ENCODE results near the gene CIAO2A.

The CIAO2A gene, protein sequence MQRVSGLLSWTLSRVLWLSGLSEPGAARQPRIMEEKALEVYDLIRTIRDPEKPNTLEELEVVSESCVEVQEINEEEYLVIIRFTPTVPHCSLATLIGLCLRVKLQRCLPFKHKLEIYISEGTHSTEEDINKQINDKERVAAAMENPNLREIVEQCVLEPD

DNA sequence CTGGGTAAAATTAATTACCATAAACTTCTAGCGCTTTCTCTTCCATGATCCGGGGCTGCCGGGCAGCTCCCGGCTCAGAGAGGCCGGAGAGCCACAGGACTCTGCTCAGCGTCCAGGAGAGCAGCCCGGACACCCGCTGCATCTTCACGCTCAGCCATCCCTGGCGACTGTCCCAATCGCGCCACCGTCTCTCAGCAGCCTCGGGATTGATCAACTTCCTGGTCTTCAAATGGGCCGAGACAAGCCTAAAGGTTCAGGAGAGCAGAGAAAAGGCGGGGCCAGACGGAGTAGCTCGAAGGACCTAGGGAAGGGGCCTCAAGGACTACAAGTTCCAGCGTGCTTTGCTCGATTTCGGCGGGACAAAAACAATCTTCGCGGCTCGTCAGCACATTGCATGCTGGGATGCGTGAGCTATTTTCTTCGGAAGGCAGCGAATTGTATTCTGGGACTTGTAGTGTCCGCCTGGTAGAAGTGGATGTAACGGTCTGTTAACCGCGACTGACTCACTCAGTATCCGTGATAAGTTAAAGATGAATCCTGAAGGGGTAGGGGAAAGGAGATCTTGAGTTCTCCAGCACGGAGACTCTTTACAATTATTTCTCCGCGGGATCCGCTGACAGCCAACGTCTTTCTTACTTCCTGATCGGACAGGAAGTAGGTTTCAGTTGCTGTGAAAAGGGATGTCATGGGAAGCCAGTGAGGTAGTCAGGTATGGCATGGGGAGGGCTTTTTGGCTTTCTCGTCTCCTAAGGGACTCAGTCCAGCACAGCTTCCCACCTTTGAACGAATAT, at the start of gene CIAO2A:
TSS of gene CIAO2A (minus strand) at position 212 of the 791 bp plus-strand sequence. CDS start at position 142, 70 bp downstream.
- peaks cover 66% of the 10 kb centered on the region for H3K4me1 Mint-ChIP-seq

DNA sequence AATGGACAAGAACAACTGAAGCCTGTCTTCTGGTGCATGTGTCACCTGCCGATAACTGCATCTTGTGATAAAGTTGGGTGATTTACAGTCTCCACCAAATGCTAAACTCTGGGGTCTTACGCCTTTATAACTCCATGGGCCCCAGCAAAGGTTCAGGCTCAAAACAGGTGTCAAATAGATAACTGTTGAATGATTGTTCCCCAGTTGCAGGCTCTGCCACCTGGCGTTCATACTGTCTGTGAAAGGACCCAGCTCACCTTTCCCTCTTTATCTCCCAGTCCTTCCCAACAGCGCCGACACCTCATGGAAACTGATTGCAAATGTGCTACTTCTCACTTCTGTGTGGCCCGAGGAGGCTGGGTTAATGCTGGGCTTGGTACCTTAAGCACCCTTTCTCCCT, 49.6 kb upstream of the CIAO2A start:
- Mint-ChIP-seq H3K4me3 (no peak overlapping the region), H3K4me1 (peaks cover 5% of the 10 kb centered on the region), H3K27ac (no peak overlapping the region), H3K27me3 (no peaks in the 10 kb centered on the region), H3K9me3 (no peaks in the 10 kb centered on the region)
- ATAC-seq (no peak), DNase-seq (no peak)

More for the DNA sequence above, at the start of gene CIAO2A:
- Mint-ChIP-seq H3K27me3 (no peaks in the 10 kb centered on the region), H3K27ac (peak within 1 kb of the TSS; percentile 99), H3K4me3 (peak within 1 kb of the TSS; percentile 99 to 100), H3K9me3 (no peaks in the 10 kb centered on the region)
- DNase-seq (peak; percentile 91 to 96), ATAC-seq (peak; percentile 88)

DNA sequence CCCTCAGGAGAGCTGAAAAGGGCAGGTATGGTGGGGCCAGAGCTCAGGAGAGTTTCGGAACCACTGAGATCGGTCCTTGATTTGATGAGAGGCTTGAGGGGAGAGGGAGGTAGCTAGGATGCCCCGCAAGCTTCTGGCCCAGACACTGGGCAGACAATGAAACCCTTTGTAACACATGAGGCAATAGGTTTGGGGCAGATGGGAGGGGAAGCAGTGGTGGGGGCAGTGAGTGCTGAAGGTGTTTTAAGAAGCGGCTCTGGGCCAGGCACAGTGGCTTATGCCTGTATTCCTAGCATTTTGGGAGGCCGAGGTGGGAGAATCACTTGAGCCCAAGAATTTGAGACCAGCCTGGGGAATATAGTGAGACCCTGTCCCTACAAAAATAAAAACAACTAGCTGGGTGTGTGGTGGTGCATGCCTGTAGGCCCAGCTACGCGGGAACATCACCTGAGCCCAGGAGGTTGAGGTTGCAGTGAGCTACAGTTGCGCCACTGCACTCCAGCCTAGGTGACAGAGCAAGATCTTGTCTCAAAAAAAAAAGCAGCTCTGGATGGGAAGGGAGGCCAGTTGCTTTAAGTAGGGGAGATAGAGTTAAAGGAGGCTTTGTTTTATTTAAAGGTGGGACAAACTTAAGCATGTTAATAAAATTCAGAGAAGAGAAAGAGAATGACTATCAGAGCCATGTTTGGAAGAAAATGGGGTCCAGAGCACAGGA, 48.3 kb upstream of the CIAO2A start:
- peaks cover 5% of the 10 kb centered on the region for H3K4me1 Mint-ChIP-seq
- ATAC-seq (no peak), DNase-seq (no peak)
- H3K4me3 Mint-ChIP-seq, result no peak overlapping the region
- peak overlapping the region; percentile 42 to 66 for H3K27ac Mint-ChIP-seq
- H3K9me3 Mint-ChIP-seq, result no peaks in the 10 kb centered on the region
- H3K27me3 Mint-ChIP-seq, result no peaks in the 10 kb centered on the region

DNA sequence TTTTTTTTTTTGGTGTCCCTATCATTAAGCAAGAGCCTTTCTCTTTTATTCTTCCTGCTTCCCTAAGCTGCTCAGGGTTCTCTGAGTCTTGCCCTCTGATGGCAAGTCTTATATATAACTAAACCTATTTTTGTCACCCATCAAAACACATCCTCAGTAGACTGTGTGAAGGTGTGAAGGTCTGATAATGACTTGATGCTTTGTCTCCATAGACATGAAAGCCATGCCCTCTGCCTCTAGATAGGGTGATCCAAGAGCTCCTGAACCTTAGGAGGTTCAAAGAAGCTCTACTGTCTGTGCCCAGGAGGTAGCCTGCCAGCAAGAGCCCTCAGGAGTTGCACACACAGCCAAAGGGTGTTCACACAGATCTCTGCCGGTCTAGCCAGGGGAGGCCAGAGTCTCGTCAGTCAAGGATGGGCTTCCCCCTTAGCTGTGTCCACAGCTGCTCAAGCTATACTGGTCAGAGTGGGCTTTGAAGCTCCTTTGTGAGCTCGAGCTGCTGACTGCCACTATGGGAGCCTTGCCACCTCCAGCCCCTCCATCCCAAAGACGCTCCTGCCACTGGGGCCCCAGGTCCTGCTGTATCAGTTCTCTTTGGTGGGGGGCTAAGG, 44.8 kb upstream of the CIAO2A start:
- Mint-ChIP-seq H3K27me3 (no peaks in the 10 kb centered on the region), H3K9me3 (no peaks in the 10 kb centered on the region), H3K4me1 (peaks cover 5% of the 10 kb centered on the region), H3K4me3 (no peak overlapping the region), H3K27ac (peak overlapping the region in 1 of 2 donors; percentile 46)
- DNase-seq, result no peak
- ATAC-seq, result no peak

DNA sequence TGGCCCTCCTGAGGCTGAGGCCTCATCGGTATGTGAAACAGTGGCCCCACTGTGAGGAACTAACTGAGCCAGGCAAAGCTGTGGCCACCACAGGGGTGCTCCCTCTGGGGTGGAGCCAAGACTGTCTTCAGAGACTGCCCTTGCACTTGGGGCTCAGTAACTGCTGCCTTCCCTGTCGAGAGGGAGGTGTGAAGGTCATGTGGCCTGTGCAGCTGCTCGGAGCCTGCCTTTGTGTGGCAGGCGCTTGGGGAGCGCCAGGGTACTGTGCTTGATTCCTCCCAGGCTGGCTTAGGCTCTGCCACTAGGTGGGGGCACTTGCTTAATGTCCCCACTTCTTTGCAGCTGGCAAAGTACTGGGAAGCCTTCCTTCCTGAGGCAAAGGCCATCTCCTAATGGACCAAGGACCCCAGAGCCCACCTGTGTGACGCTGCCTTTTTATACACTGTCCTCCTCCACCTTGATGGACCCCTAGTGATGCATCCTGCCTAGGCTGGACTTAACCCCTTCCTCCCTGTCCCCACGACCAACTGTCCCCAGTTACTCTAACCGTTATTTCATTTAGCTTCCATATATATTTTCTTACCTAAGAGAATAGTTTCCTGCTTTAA, 43.7 kb upstream of the CIAO2A start:
- Mint-ChIP-seq H3K4me1 (peaks cover 5% of the 10 kb centered on the region), H3K9me3 (no peaks in the 10 kb centered on the region), H3K27ac (no peak overlapping the region), H3K27me3 (no peaks in the 10 kb centered on the region), H3K4me3 (no peak overlapping the region)
- ATAC-seq (no peak), DNase-seq (no peak)

DNA sequence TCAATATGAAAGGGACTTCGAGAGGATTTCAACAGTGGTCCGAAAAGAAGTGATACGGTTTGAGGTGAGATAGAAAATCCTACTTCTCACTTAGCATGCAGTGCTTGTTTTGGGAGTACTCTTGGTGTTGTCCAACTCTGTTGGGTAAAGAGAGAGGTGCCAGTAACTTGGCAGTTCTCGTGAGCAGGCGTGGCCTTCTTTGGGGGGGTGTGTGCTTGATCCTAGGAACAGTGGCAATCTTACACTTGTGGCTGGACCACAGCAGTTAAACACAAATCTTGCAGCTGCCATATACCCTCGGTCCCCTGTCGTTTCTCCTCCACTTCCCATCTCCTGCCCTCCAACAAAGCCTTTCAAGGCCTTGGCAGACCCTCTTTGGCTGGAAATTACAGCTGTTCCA, 42.7 kb upstream of the CIAO2A start:
- no peak for DNase-seq
- Mint-ChIP-seq H3K4me3 (no peak overlapping the region), H3K27ac (peak overlapping the region in 1 of 2 donors; percentile 22), H3K9me3 (no peaks in the 10 kb centered on the region), H3K27me3 (no peaks in the 10 kb centered on the region), H3K4me1 (peaks cover under 1% of the 10 kb centered on the region)
- no peak for ATAC-seq

DNA sequence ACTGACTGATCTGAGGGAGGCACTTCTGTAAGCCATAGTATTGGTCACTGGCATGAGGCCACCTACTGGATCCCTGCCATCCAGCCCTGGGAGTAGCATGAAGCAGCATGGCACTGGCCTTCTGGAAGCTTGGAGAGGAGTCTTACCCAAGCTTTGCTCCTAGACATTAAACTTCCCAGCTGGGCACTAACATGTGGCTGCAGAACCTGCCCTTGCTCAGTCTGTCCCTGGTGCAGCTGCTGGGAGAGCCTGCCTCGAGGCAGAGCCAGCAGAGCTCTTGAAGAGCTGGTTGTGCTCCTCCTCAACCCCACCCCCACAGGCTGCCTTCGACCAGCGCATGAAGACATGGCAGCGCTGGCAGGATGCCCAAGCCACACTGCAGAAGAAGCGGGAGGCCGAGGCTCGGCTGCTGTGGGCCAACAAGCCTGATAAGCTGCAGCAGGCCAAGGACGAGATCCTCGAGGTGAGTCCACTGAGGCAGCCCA, 40.7 kb upstream of the CIAO2A start:
- H3K9me3 Mint-ChIP-seq, result no peaks in the 10 kb centered on the region
- ATAC-seq, result no peak
- H3K27me3 Mint-ChIP-seq, result no peaks in the 10 kb centered on the region
- H3K27ac Mint-ChIP-seq, result peak overlapping the region in 1 of 2 donors; percentile 67
- H3K4me1 Mint-ChIP-seq, result no peaks in the 10 kb centered on the region
- no peak overlapping the region for H3K4me3 Mint-ChIP-seq
- DNase-seq, result no peak

DNA sequence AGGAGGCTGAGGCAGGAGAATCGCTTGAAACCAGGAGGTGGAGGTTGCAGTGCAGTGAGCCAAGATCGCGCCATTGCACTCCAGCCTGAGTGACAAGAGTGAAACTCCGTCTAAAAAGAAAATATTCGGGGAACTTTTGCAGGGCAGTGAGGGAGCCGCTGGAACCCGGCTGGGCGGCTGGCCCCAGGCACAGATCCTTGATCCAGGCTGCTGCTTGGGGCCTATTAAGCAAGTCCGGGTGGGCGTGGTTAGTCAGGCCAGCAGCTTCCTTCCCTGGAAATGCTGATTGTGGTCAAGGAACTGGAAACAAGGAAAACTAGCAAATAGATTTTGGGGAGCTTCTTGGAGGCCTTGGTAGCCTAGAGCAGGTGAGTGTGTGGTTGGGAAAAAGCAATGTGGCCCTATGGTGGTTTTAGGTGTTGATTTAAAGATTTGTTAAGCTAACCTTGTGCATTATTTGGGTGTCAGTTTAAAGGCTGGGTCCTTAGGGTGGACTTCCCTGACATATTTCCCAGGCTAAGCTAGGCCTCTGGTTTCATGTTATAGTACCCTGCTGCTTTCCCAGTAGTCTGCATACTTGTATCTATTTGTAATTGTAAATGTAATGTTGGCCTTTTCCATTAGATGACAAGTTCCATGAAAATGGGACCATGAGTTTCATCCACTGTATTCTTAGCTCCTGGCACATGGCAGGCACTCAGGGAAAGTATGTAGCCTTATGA, 40.1 kb upstream of the CIAO2A start:
- H3K4me1 Mint-ChIP-seq, result no peaks in the 10 kb centered on the region
- H3K9me3 Mint-ChIP-seq, result no peaks in the 10 kb centered on the region
- H3K27ac Mint-ChIP-seq, result no peak overlapping the region
- DNase-seq (no peak), ATAC-seq (no peak)
- H3K4me3 Mint-ChIP-seq, result no peak overlapping the region
- no peaks in the 10 kb centered on the region for H3K27me3 Mint-ChIP-seq

DNA sequence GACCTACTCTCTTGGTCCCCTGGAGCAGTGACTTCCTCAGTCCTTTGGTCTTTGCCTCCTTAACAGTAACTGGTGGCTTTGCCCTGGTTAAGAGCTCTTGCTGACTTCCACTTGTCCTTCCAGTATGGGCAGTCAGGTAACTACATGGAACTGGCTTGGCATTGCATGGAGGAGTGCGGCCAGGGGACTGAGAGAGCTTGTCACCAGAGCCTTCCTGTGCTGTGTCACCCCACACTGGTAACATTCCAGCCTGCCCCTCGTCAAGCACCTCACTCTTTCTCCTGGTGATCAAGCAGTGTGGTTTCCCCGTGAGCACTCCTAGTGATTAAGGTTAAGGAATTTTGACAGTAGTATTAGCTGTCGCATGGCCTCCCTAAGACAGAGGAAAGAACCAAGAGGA, 38.6 kb upstream of the CIAO2A start:
- ATAC-seq (no peak), DNase-seq (no peak)
- no peak overlapping the region for H3K4me3 Mint-ChIP-seq
- H3K9me3 Mint-ChIP-seq, result no peaks in the 10 kb centered on the region
- peak overlapping the region in 1 of 2 donors; percentile 88 for H3K27ac Mint-ChIP-seq
- no peaks in the 10 kb centered on the region for H3K4me1 Mint-ChIP-seq
- no peaks in the 10 kb centered on the region for H3K27me3 Mint-ChIP-seq

DNA sequence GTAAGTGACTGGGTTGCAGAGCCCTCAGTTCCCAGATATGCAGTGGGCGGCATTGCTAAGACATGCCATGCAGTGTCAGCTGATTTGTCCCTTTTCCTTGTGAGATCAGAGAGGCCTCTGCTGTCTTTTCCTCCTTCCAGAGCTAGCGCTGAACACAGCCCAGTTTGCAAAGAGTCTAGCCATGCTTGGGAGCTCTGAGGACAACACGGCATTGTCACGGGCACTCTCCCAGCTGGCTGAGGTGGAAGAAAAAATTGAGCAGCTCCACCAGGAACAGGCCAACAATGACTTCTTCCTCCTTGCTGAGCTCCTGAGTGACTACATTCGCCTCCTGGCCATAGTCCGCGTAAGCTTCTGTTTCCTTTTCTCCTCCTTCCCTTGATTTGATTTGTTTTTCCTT, 37.9 kb upstream of the CIAO2A start:
- ATAC-seq (no peak), DNase-seq (no peak)
- no peak overlapping the region for H3K4me3 Mint-ChIP-seq
- no peaks in the 10 kb centered on the region for H3K27me3 Mint-ChIP-seq
- peak overlapping the region in 1 of 2 donors; percentile 75 for H3K27ac Mint-ChIP-seq
- H3K4me1 Mint-ChIP-seq, result no peaks in the 10 kb centered on the region
- H3K9me3 Mint-ChIP-seq, result no peaks in the 10 kb centered on the region

DNA sequence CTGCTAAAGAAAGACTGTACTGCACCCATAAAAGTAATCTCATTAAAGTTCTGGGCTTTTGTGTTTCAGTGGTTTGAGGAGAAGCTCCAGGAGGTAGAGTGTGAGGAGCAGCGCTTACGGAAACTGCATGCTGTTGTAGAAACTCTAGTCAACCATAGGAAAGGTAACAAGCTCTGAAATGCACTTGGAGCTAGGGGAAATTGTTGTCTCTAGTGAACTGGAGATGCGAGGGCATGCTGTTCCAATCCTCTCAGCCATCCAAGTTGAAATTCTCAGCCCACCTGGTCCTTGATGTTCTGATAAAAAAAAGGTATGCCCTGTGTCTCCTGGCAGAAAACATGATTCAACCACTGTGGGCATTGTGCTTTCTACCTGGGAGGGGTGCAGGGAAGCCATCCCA, 36.5 kb upstream of the CIAO2A start:
- H3K27ac Mint-ChIP-seq, result no peak overlapping the region
- no peaks in the 10 kb centered on the region for H3K4me1 Mint-ChIP-seq
- no peaks in the 10 kb centered on the region for H3K27me3 Mint-ChIP-seq
- DNase-seq (no peak), ATAC-seq (no peak)
- no peak overlapping the region for H3K4me3 Mint-ChIP-seq
- no peaks in the 10 kb centered on the region for H3K9me3 Mint-ChIP-seq

DNA sequence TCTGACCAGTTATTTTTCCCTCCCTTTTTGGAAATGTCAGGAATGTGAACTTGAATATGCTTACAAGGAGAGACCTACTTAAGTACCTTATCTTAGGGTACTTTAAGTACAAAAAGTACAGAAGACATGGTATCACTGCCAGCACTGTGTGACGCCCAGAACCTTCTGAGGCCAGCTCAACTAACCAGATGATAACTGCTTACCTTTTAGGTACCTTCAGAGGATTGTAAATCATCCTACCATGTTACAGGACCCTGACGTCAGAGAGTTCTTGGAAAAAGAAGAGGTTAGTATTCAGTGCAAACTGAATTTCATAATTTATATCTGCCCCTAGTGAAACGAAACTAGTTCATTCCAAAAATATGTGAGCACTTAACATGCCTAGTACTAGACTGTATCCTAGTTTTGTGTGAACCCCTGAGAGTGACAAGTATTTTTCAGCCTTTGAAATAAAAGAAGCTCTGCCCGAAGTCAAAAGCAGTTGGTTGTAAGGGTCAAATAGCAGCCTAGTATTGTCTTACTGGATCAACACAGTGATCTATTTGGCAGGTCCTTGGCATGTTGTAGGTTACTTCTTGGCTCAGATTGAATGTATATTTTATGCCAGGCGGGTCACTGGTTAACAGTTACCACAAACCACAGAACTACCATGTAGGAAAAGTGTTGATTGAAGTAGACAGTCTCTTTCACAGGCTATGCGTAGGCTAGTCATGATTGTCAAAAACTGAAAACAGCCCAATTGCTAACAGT, 34.1 kb upstream of the CIAO2A start:
- no peaks in the 10 kb centered on the region for H3K4me1 Mint-ChIP-seq
- H3K9me3 Mint-ChIP-seq, result no peaks in the 10 kb centered on the region
- peak overlapping the region in 1 of 2 donors; percentile 62 for H3K27ac Mint-ChIP-seq
- H3K4me3 Mint-ChIP-seq, result no peak overlapping the region
- DNase-seq (no peak), ATAC-seq (no peak)
- no peaks in the 10 kb centered on the region for H3K27me3 Mint-ChIP-seq

DNA sequence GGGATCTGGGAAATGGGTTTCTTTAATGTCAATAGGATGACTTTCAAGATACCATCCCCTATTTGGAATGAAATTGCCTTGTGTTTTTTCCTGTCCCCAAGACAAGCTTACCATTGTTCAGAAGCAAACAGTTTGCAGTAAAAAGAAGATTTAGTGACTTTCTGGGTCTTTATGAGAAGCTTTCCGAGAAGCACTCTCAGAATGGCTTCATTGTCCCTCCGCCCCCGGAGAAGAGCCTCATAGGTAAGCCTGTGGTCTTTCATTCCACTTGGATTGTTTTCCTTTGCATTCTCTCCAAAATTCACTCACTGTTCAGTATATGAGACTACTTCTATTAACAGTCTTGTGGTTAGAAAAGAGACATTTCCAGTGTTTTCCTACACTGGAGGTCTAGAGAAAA, 32.3 kb upstream of the CIAO2A start:
- no peak for DNase-seq
- no peak overlapping the region for H3K4me3 Mint-ChIP-seq
- no peak for ATAC-seq
- no peaks in the 10 kb centered on the region for H3K4me1 Mint-ChIP-seq
- H3K9me3 Mint-ChIP-seq, result no peaks in the 10 kb centered on the region
- H3K27ac Mint-ChIP-seq, result no peak overlapping the region
- H3K27me3 Mint-ChIP-seq, result no peaks in the 10 kb centered on the region

DNA sequence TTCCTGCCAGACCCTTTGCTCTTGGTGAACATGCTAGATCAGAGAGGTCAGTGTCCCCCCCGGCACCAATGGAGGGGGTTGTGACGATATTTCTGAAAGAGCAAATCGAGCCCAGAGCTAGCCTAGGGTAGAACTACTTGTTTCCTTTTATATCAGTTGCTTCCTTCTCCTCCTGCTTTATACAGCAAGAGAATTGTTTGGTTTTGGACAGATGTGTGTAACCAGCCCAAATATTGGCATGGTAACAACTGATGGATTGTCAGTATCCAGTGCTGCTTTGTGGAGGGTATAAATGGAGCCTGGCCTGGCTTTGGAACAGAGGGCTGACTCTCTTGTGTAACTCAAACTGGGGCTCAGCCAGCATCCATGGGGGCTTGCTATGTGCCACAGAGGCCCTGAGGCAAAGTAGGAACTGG, 29.3 kb upstream of the CIAO2A start:
- H3K4me1 Mint-ChIP-seq, result no peaks in the 10 kb centered on the region
- DNase-seq (no peak), ATAC-seq (no peak)
- H3K4me3 Mint-ChIP-seq, result no peak overlapping the region
- no peaks in the 10 kb centered on the region for H3K9me3 Mint-ChIP-seq
- no peaks in the 10 kb centered on the region for H3K27me3 Mint-ChIP-seq
- no peak overlapping the region for H3K27ac Mint-ChIP-seq

All from stimulated activated naive CD8-positive, alpha-beta T cell treated with anti-CD3 and anti-CD28 coated beads, Interleukin-15, amount 100 ng/mL, for 72 hours (primary cell).